K562 (cell line): ENCODE measurements around the gene NLRP9. TPM values are rescaled to one million over a fixed set of nuclear protein-coding genes. Genes with fewer than 3 reads are reported as not detected.

Experiments used
- CBX1 ChIP-seq: sonication (generic); IDR thresholded peaks from 2 replicates; pipeline ENCODE4 v1.6.1; 2016; ENCODE audit warnings: antibody characterized with exemption, low read depth, mild to moderate bottlenecking
- CTBP1 ChIP-seq: fragments of 450-650 bp; IDR thresholded peaks from 2 replicates; pipeline ENCODE4 v1.6.1; 2016; ENCODE audit warnings: borderline replicate concordance
- KAT8 ChIP-seq: fragments of 450-650 bp; IDR thresholded peaks from 2 replicates; pipeline ENCODE4 v1.6.1; 2016; ENCODE audit warnings: low read depth, mild to moderate bottlenecking
- MED1 ChIP-seq: sonication (generic); formaldehyde crosslinking; IDR thresholded peaks from 2 replicates; pipeline ENCODE4 v1.8.1; 2023; ENCODE audit warnings: missing genetic modification reagents, borderline replicate concordance
- MEF2A ChIP-seq: IDR thresholded peaks from 2 replicates; pipeline ENCODE4 v1.6.1; 2011; ENCODE audit warnings: low read depth, mild to moderate bottlenecking, low read length, moderate library complexity; ENCODE audit not compliant: control insufficient read depth
- NCOA4 ChIP-seq: fragments of 450-650 bp; IDR thresholded peaks from 2 replicates; pipeline ENCODE4 v1.6.1; 2018; ENCODE audit warnings: mild to moderate bottlenecking; ENCODE audit not compliant: partially characterized antibody
- NCOR1 ChIP-seq: fragments of 450-650 bp; IDR thresholded peaks from 2 replicates; pipeline ENCODE4 v1.6.1; 2016; ENCODE audit warnings: mild to moderate bottlenecking, moderate library complexity
- NFE2L1 ChIP-seq: fragments of 450-650 bp; IDR thresholded peaks from 2 replicates; pipeline ENCODE4 v1.6.1; 2016; ENCODE audit warnings: missing genetic modification characterization, low read depth, mild to moderate bottlenecking, missing compliant biosample characterization, moderate library complexity, borderline replicate concordance
- NFRKB ChIP-seq: fragments of 450-650 bp; IDR thresholded peaks from 2 replicates; pipeline ENCODE4 v1.6.1; 2016; ENCODE audit warnings: low read depth
- PML ChIP-seq: IDR thresholded peaks from 2 replicates; pipeline ENCODE4 v1.6.1; 2012; ENCODE audit warnings: low read length, inconsistent platforms
- PURB ChIP-seq: sonication (generic); formaldehyde crosslinking; IDR thresholded peaks from 2 replicates; pipeline ENCODE4 v1.9.0; 2021; ENCODE audit warnings: low read depth, mild to moderate bottlenecking, missing genetic modification reagents
- RBM14 ChIP-seq: fragments of 200-400 bp; formaldehyde crosslinking; IDR thresholded peaks from 2 replicates; pipeline ENCODE4 v1.6.1; 2018; ENCODE audit warnings: low read depth, mild to moderate bottlenecking, low read length, moderate library complexity, borderline replicate concordance; ENCODE audit not compliant: insufficient read depth
- RFX1 ChIP-seq: fragments of 450-650 bp; IDR thresholded peaks from 2 replicates; pipeline ENCODE4 v1.6.1; 2016; ENCODE audit warnings: mild to moderate bottlenecking, moderate library complexity
- SRSF3 ChIP-seq: fragments of 200-400 bp; formaldehyde crosslinking; IDR thresholded peaks from 2 replicates; pipeline ENCODE4 v1.6.1; 2016; ENCODE audit warnings: mild to moderate bottlenecking, low read length, moderate library complexity; ENCODE audit not compliant: insufficient read depth
- TBL1XR1 ChIP-seq, 2 experiments: IDR thresholded peaks; 2 replicates each; pipeline ENCODE4 v1.6.1; 2012; ENCODE audit warnings: improper control_type of control experiment in 2 of 2, low read length in 2 of 2, mild to moderate bottlenecking in 1 of 2
- ZNF12 ChIP-seq: sonication (generic); formaldehyde crosslinking; IDR thresholded peaks from 2 replicates; pipeline ENCODE4 v1.4.0; 2020; ENCODE audit warnings: mild to moderate bottlenecking, missing genetic modification reagents
- ZNF165 ChIP-seq: fragments of 250-450 bp; sonication (Bioruptor Pico); IDR thresholded peaks from 2 replicates; pipeline ENCODE4 v1.4.0; 2020; ENCODE audit warnings: borderline replicate concordance
- ZNF23 ChIP-seq: fragments of 250-450 bp; sonication (Bioruptor Pico); IDR thresholded peaks from 2 replicates; pipeline ENCODE4 v1.4.0; 2020; ENCODE audit warnings: mild to moderate bottlenecking
- ZNF518B ChIP-seq: fragments of 250-450 bp; sonication (Bioruptor Pico); IDR thresholded peaks from 2 replicates; pipeline ENCODE4 v1.5.0; 2021; ENCODE audit warnings: mild to moderate bottlenecking, moderate library complexity
- ZNF75A ChIP-seq: fragments of 450-650 bp; formaldehyde crosslinking; IDR thresholded peaks from 2 replicates; pipeline ENCODE4 v1.4.0; 2020; ENCODE audit warnings: mild to moderate bottlenecking
- polyA plus RNA-seq, 8 experiments: library from polyadenylated mRNA; depleted of rRNA in 4 of 8; stranded (reverse) in 5 of 8; unstranded in 3 of 8; fragments of >200 nt; fragmentation: Nextera tagmentation in 2 of 8; fragmentation: Illumina TruSeq in 1 of 8; extraction: Ambion mirVana in 2 of 8; extraction: Trizol in 1 of 8; gene quantifications; 2 replicates each; pipeline versions ENCODE4 v1.2.1 to v1.2.3, GENCODE V29; 2011 to 2014; ENCODE audit warnings: inconsistent platforms in 1 of 8, missing spikeins in 1 of 8
- total RNA-seq, 7 experiments: library from RNA; depleted of rRNA in 6 of 7; stranded (reverse); fragments of >200 nt in 6 of 7; fragmentation: Illumina TruSeq in 2 of 7; extraction: Trizol in 2 of 7; gene quantifications; 2 replicates each; pipeline versions ENCODE4 v1.2.1 to v1.2.3, GENCODE V29; 2011 to 2021; ENCODE audit warnings: low replicate concordance in 1 of 7
- TF ChIP-seq, protein P1 (sequence below): fragments of 250-450 bp; sonication (Bioruptor Pico); IDR thresholded peaks from 2 replicates; pipeline ENCODE4 v1.5.0; 2021; ENCODE audit warnings: mild to moderate bottlenecking, borderline replicate concordance
- TF ChIP-seq, protein P2 (sequence below): fragments of 250-450 bp; sonication (Bioruptor Pico); IDR thresholded peaks from 2 replicates; pipeline ENCODE4 v1.5.0; 2021
- TF ChIP-seq, protein P3 (sequence below): fragments of 450-650 bp; formaldehyde crosslinking; IDR thresholded peaks from 2 replicates; pipeline ENCODE4 v1.4.0; 2022; ENCODE audit warnings: mild to moderate bottlenecking, moderate library complexity

NLRP9 gene
- total and polyA plus RNA-seq, 9 of the 15 experiments (the other 6 are each of a cell fraction or from before 2014, with no cell fraction given): not detected

- peak in 1 of 2 experiments; percentile 70; a peak in 1 of 4 replicates for TF ChIP-seq TBL1XR1 (IDR thresholded peaks at IDR 0.05; ENCODE audit: low read length in 2 of 2)
- no peak for TF ChIP-seq NFRKB
- TF ChIP-seq MED1 (CRISPR knock-in tag): no peak
- no peak for TF ChIP-seq PURB (CRISPR knock-in tag)
- no peak for TF ChIP-seq RFX1
- no peak for TF ChIP-seq NFE2L1
- TF ChIP-seq MEF2A: no peak
- TF ChIP-seq RBM14: no peak
- TF ChIP-seq ZNF12 (CRISPR knock-in tag): no peak
- TF ChIP-seq, protein P1, sequence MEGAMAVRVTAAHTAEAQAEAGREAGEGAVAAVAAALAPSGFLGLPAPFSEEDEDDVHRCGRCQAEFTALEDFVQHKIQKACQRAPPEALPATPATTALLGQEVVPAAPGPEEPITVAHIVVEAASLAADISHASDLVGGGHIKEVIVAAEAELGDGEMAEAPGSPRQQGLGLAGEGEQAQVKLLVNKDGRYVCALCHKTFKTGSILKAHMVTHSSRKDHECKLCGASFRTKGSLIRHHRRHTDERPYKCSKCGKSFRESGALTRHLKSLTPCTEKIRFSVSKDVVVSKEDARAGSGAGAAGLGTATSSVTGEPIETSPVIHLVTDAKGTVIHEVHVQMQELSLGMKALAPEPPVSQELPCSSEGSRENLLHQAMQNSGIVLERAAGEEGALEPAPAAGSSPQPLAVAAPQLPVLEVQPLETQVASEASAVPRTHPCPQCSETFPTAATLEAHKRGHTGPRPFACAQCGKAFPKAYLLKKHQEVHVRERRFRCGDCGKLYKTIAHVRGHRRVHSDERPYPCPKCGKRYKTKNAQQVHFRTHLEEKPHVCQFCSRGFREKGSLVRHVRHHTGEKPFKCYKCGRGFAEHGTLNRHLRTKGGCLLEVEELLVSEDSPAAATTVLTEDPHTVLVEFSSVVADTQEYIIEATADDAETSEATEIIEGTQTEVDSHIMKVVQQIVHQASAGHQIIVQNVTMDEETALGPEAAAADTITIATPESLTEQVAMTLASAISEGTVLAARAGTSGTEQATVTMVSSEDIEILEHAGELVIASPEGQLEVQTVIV (CRISPR knock-in tag): no peak
- TF ChIP-seq NCOA4: no peak
- no peak for TF ChIP-seq ZNF23 (CRISPR knock-in tag)
- TF ChIP-seq CTBP1: peak; percentile 93; the same call in 1 of the 2 replicates
- TF ChIP-seq PML: peak; percentile 85
- no peak for TF ChIP-seq ZNF75A
- TF ChIP-seq, protein P2, sequence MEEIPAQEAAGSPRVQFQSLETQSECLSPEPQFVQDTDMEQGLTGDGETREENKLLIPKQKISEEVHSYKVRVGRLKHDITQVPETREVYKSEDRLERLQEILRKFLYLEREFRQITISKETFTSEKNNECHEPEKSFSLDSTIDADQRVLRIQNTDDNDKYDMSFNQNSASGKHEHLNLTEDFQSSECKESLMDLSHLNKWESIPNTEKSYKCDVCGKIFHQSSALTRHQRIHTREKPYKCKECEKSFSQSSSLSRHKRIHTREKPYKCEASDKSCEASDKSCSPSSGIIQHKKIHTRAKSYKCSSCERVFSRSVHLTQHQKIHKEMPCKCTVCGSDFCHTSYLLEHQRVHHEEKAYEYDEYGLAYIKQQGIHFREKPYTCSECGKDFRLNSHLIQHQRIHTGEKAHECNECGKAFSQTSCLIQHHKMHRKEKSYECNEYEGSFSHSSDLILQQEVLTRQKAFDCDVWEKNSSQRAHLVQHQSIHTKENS (CRISPR knock-in tag): no peak
- TF ChIP-seq SRSF3: no peak
- TF ChIP-seq ZNF518B: no peak
- TF ChIP-seq CBX1: no peak
- peak; percentile 93 for TF ChIP-seq NCOR1
- no peak for TF ChIP-seq KAT8
- no peak for TF ChIP-seq ZNF165 (CRISPR knock-in tag)
- TF ChIP-seq, protein P3, sequence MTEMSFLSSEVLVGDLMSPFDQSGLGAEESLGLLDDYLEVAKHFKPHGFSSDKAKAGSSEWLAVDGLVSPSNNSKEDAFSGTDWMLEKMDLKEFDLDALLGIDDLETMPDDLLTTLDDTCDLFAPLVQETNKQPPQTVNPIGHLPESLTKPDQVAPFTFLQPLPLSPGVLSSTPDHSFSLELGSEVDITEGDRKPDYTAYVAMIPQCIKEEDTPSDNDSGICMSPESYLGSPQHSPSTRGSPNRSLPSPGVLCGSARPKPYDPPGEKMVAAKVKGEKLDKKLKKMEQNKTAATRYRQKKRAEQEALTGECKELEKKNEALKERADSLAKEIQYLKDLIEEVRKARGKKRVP: no peak
These were observed 36.0 kb downstream of the NLRP9 start (continued) for GRCh38 chr19:55702131-55702627.
